Testis (tissue), 3 donors: ENCODE data around the gene CTBP2. TPM values are rescaled to one million over a fixed set of nuclear protein-coding genes. Genes with fewer than 3 reads are reported as not detected.
A peak's percentile ranks its signal among the peaks of the same experiment; 100 is the strongest.

Source experiments
- DNase-seq: peaks from one replicate; pipeline ENCODE4 v3.0.0-alpha.2; 2019
- H3K27ac ChIP-seq, 2 donors: fragments of 200-600 bp; sonication (generic); one replicate each; pipeline ENCODE4 v1.5.1; 2019
- H3K27me3 ChIP-seq: fragments of 200-600 bp; sonication (generic); one replicate; pipeline ENCODE4 v1.5.1; 2019
- H3K36me3 ChIP-seq: fragments of 200-600 bp; sonication (generic); one replicate; pipeline ENCODE4 v1.5.1; 2017; ENCODE audit warnings: low read depth; ENCODE audit errors: missing control alignments
- H3K4me1 ChIP-seq: fragments of 200-600 bp; sonication (generic); one replicate; pipeline ENCODE4 v1.5.1; 2019
- H3K4me3 ChIP-seq, 2 donors: fragments of 200-600 bp; sonication (generic); one replicate each; pipeline ENCODE4 v1.5.1; 2017 to 2019
- H3K9me3 ChIP-seq: fragments of 200-600 bp; sonication (generic); one replicate; pipeline ENCODE4 v1.5.1; 2017
- POLR2A ChIP-seq: fragments of 450-650 bp; IDR thresholded peaks from one replicate; pipeline ENCODE4 v1.6.1; 2017; ENCODE audit warnings: antibody characterized with exemption, mild to moderate bottlenecking, moderate library complexity
- WGBS, 2 donors: methylation state at CpG; one replicate each; pipeline ENCODE4 v1.1.5; 2018; 5-methylcytosine and 5-hydroxymethylcytosine counted together
- intact Hi-C: fragments of 100-400 bp; cut with DNase I; formaldehyde crosslinking; loops from one replicate; pipeline ENCODE4 v1.15.1; 2023; ENCODE audit warnings: low total_unique reads
- polyA plus RNA-seq: library from polyadenylated mRNA; stranded (reverse); fragments of 350-450 nt; fragmentation: Illumina TruSeq; extraction: RNeasy Lipid Tissue Mini Kit (QIAGEN cat#74804); gene quantifications from one replicate; pipeline ENCODE4 v1.2.3, GENCODE V29; 2014; ENCODE audit warnings: low read depth, low replicate concordance; ENCODE audit not compliant: insufficient read depth
- total RNA-seq, 2 donors: library from RNA; depleted of rRNA; stranded (reverse); fragments of >200 nt; gene quantifications; one replicate each; pipeline ENCODE4 v1.2.3, GENCODE V29; 2016
- TF ChIP-seq, protein P1 (sequence below), 3 experiments: fragments of 450-650 bp in 2 of 3; fragments of 200-600 bp in 1 of 3; sonication (generic) in 1 of 3; IDR thresholded peaks; one replicate each; pipeline ENCODE4 v1.5.1; 2016 to 2019; ENCODE audit warnings: antibody characterized with exemption in 3 of 3, mild to moderate bottlenecking in 2 of 3, moderate library complexity in 1 of 3

The CTBP2 gene
- total and polyA plus RNA-seq, 3 donors from 2014 or later: 44.7 to 79.5 (median 52.4) TPM

DNA sequence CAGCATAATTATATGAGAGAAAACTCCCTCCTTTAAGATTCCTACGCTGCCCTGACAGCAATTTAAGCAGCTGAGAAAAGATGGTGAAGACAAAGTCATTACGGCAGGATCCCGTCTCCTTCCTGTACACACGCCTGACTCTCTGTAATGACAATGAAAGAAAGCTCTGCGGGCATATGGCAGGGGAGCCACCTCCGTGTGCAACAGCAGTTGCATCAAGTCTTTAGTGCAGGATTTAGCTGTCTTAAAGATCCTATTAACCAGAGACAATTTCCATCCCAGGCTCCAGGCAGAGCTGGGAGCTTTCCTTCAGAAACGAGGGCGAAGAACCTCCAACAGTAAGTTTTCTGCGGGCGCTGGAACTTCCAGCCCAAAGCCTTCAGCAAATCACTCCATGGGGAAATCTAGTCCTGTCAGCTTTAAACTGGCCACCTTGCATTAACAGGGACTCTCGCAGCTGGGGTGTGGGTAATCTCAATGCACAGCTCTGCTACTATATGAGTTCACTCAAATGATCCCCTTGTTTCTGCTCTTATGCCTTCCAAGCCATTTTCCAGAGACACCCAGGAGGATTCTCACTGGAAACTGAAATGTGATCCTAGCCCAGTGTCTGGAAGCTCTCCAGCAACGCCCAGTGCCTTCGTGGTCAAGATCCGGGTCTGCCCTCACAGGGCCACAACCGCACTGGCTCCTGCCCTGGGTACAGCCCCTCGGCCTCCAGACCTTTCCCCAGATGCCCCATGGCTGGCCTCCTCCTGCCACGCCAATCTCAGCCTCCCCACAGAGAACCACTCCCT, 74.9 kb downstream of the CTBP2 start:
- Histone ChIP-seq H3K4me3 (no peak overlapping the region), H3K4me1 (peaks cover 32% of the 10 kb centered on the region), H3K9me3 (no peaks in the 10 kb centered on the region), H3K36me3 (no peaks in the 10 kb centered on the region), H3K27ac (no peak overlapping the region), H3K27me3 (no peaks in the 10 kb centered on the region)
- no peak for DNase-seq
- intact Hi-C loops: no loop called here
- WGBS, 2 donors: 64 to 71% methylated on average over 17 of the region's 17 CpGs
- TF ChIP-seq, protein P1, sequence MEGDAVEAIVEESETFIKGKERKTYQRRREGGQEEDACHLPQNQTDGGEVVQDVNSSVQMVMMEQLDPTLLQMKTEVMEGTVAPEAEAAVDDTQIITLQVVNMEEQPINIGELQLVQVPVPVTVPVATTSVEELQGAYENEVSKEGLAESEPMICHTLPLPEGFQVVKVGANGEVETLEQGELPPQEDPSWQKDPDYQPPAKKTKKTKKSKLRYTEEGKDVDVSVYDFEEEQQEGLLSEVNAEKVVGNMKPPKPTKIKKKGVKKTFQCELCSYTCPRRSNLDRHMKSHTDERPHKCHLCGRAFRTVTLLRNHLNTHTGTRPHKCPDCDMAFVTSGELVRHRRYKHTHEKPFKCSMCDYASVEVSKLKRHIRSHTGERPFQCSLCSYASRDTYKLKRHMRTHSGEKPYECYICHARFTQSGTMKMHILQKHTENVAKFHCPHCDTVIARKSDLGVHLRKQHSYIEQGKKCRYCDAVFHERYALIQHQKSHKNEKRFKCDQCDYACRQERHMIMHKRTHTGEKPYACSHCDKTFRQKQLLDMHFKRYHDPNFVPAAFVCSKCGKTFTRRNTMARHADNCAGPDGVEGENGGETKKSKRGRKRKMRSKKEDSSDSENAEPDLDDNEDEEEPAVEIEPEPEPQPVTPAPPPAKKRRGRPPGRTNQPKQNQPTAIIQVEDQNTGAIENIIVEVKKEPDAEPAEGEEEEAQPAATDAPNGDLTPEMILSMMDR (IDR thresholded peaks at IDR 0.05): no peak
- no peak for TF ChIP-seq POLR2A

DNA sequence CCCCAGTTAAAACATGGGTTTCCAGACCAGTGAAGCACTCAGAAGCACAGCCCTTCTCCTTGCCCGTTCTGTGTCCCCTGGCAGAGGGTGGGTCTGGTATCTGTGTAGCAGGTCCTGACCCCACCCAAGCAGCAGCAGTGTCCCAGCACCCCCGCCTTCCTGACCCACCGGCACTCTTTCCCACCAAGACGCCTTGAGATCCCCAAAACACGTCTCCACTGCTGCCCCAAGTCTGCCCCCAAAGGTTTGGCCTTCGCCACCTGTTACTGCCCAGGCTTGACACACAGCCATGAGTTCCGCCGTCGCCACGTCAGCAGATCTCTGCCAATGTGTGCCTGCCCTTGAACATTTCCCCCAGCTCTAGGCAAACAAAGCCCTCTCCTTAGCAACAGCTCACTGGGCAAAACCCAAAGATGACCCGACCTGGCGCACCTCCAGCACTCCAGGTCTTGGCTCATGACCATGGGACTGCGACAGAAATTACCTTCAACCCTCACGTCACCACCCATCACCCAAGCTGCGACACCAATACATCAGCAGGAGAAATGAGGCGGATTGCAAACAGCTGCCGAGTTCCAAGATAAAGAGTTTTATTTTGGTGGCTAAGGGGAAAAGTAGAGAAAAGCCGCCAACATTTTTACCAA, 75.6 kb downstream of the CTBP2 start:
- no peaks in the 10 kb centered on the region for H3K9me3 ChIP-seq
- H3K4me1 ChIP-seq: peaks cover 32% of the 10 kb centered on the region
- WGBS, 2 donors: 69 to 78% methylated on average over 16 to 18 of the region's 18 CpGs
- H3K4me3 ChIP-seq: no peak overlapping the region
- DNase-seq: peak; percentile 48
- no peak for TF ChIP-seq POLR2A
- TF ChIP-seq, protein P1 (IDR thresholded peaks at IDR 0.05): no peak
- no peaks in the 10 kb centered on the region for H3K27me3 ChIP-seq
- H3K27ac ChIP-seq: peak overlapping the region in 1 of 2 donors; percentile 47
- H3K36me3 ChIP-seq: no peaks in the 10 kb centered on the region
- intact Hi-C loops: no loop called here

DNA sequence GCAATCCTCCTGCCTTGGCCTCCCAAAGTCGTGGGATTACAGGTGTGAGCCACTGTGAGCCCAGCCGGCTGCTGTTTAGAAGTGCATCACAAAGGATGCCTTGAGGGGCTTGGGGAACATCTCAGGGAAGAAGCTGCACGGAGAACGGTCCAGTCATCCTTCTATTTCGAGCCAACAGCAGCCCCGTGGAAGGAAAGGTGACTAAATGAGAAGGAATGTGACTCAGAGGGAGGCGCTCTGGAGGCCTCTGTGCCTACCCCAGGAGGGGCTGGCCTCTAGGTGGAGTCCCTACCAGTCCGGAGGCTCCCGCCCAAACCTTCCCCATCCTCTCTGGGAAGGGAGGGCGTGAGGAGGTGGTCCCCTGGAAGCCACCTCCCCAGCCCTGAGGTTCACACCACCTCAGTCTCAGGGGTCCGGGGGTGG, 76.2 kb downstream of the CTBP2 start:
- Histone ChIP-seq H3K27ac (peak overlapping the region in 1 of 2 donors; percentile 47), H3K27me3 (no peaks in the 10 kb centered on the region), H3K4me3 (no peak overlapping the region), H3K9me3 (no peaks in the 10 kb centered on the region), H3K4me1 (peaks cover 32% of the 10 kb centered on the region), H3K36me3 (no peaks in the 10 kb centered on the region)
- intact Hi-C loops: no loop called here
- TF ChIP-seq, protein P1 (IDR thresholded peaks at IDR 0.05): no peak
- no peak for TF ChIP-seq POLR2A
- WGBS, 2 donors: 77 to 84% methylated on average over 7 to 11 of the region's 11 CpGs
- no peak for DNase-seq

DNA sequence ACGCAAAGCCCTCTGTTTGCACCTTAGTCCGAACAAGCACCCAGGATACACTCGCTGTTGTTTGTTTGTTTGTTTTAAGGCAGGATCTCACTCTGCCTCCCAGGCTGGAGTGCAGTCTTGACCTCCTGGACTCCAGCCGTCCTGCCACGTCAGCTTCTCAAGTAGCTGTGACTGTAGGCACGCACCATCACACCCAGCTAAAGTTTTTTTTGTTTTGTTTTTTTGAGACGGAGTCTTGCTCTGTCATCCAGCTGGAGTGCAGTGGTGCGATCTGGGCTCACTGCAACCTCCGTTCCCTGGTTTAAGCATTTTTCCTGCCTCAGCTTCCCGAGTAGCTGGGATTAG, 76.8 kb downstream of the CTBP2 start:
- H3K4me1 ChIP-seq: peaks cover 32% of the 10 kb centered on the region
- H3K9me3 ChIP-seq: no peaks in the 10 kb centered on the region
- peak; percentile 40 for DNase-seq
- no peaks in the 10 kb centered on the region for H3K36me3 ChIP-seq
- TF ChIP-seq, protein P1 (IDR thresholded peaks at IDR 0.05): no peak
- no peak for TF ChIP-seq POLR2A
- intact Hi-C loops: no loop called here
- no peaks in the 10 kb centered on the region for H3K27me3 ChIP-seq
- H3K27ac ChIP-seq: no peak overlapping the region
- no peak overlapping the region for H3K4me3 ChIP-seq
- 67 to 76% methylated on average over 9 to 10 of the region's 10 CpGs for WGBS, 2 donors
